ENCODE results near the gene IMMP2L. TPM values are rescaled to one million over a fixed set of nuclear protein-coding genes. Genes with fewer than 3 reads are reported as not detected.

The IMMP2L gene
- total RNA-seq, 2 experiments from 2014 or later, result 17.4 to 30.2 TPM

GRCh38 chr7:110721395-110721794, 840.9 kb downstream of the IMMP2L start:
- POLR2A ChIA-PET, result no interaction called here
- Mint-ChIP-seq H3K36me3 (ENCODE audit: low read depth) (no peaks in the 10 kb centered on the region), H3K27ac (no peak overlapping the region), H3K9me3 (peaks cover 1% of the 10 kb centered on the region), H3K27me3 (no peaks in the 10 kb centered on the region), H3K4me1 (ENCODE audit: low read depth) (peaks cover 4% of the 10 kb centered on the region), H3K4me3 (no peak overlapping the region)
- TF ChIP-seq CTCF (IDR thresholded peaks at IDR 0.05), result no peak
- ATAC-seq (no peak), DNase-seq (no peak)
- intact Hi-C loops (cut with micrococcal nuclease), result no loop called here
- CTCF ChIA-PET, result no interaction called here

GRCh38 chr7:110720626-110721025, 841.7 kb downstream of the IMMP2L start:
- DNase-seq (no peak), ATAC-seq (no peak)
- POLR2A ChIA-PET, result no interaction called here
- TF ChIP-seq CTCF (IDR thresholded peaks at IDR 0.05), result no peak
- Mint-ChIP-seq H3K36me3 (ENCODE audit: low read depth) (no peaks in the 10 kb centered on the region), H3K9me3 (peaks cover 1% of the 10 kb centered on the region), H3K4me1 (ENCODE audit: low read depth) (peaks cover 4% of the 10 kb centered on the region), H3K27ac (no peak overlapping the region), H3K27me3 (no peaks in the 10 kb centered on the region), H3K4me3 (no peak overlapping the region)
- CTCF ChIA-PET, result interaction anchor here (1.2 kb wide), 1 partner anchor 378 kb away, joined by 4 read pairs; no protein-coding TSS in a partner anchor
- intact Hi-C loops (cut with micrococcal nuclease), result no loop called here

GRCh38 chr7:110719741-110720140, 842.6 kb downstream of the IMMP2L start:
- peaks cover 4% of the 10 kb centered on the region for H3K9me3 Mint-ChIP-seq
- TF ChIP-seq CTCF (IDR thresholded peaks at IDR 0.05), result no peak
- no peak overlapping the region for H3K27ac Mint-ChIP-seq
- CTCF ChIA-PET, result interaction anchor here (1.2 to 1.3 kb wide), 2 partner anchors 12 to 379 kb away, joined by 4 to 5 read pairs; no protein-coding TSS in a partner anchor
- peaks cover 4% of the 10 kb centered on the region for H3K4me1 Mint-ChIP-seq (ENCODE audit: low read depth)
- no peak for ATAC-seq
- intact Hi-C loops (cut with micrococcal nuclease), result no loop called here
- POLR2A ChIA-PET, result no interaction called here
- no peak for DNase-seq
- no peaks in the 10 kb centered on the region for H3K36me3 Mint-ChIP-seq (ENCODE audit: low read depth)
- no peak overlapping the region for H3K4me3 Mint-ChIP-seq
- H3K27me3 Mint-ChIP-seq, result no peaks in the 10 kb centered on the region

GRCh38 chr7:110718503-110719205, 843.6 kb downstream of the IMMP2L start:
- peaks cover 4% of the 10 kb centered on the region for H3K9me3 Mint-ChIP-seq
- ATAC-seq, result no peak
- no peak for DNase-seq
- no peak for TF ChIP-seq CTCF (IDR thresholded peaks at IDR 0.05)
- no peak overlapping the region for H3K4me3 Mint-ChIP-seq
- H3K27me3 Mint-ChIP-seq, result no peaks in the 10 kb centered on the region
- ChIA-PET CTCF (interaction anchor here (1.3 kb wide), 1 partner anchor 13 kb away, joined by 5 read pairs; no protein-coding TSS in a partner anchor), POLR2A (interaction anchor here (0.6 kb wide), 1 partner anchor 29 kb away, joined by 3 read pairs; no protein-coding TSS in a partner anchor)
- intact Hi-C loops (cut with micrococcal nuclease), result no loop called here
- no peak overlapping the region for H3K27ac Mint-ChIP-seq
- peaks cover 4% of the 10 kb centered on the region for H3K4me1 Mint-ChIP-seq (ENCODE audit: low read depth)
- H3K36me3 Mint-ChIP-seq (ENCODE audit: low read depth), result no peaks in the 10 kb centered on the region

GRCh38 chr7:110704225-110704624, 858.1 kb downstream of the IMMP2L start:
- CTCF ChIA-PET, result no interaction called here
- H3K27me3 Mint-ChIP-seq, result no peaks in the 10 kb centered on the region
- H3K4me3 Mint-ChIP-seq, result no peak overlapping the region
- DNase-seq (no peak), ATAC-seq (no peak)
- no peak overlapping the region for H3K27ac Mint-ChIP-seq
- no peaks in the 10 kb centered on the region for H3K9me3 Mint-ChIP-seq
- peaks cover 2% of the 10 kb centered on the region for H3K36me3 Mint-ChIP-seq (ENCODE audit: low read depth)
- no peaks in the 10 kb centered on the region for H3K4me1 Mint-ChIP-seq (ENCODE audit: low read depth)
- intact Hi-C loops (cut with micrococcal nuclease), result no loop called here
- no peak for TF ChIP-seq CTCF (IDR thresholded peaks at IDR 0.05)
- POLR2A ChIA-PET, result no interaction called here

All from activated CD8-positive, alpha-beta T cell treated with anti-CD3 and anti-CD28 coated beads for 36 hours (primary cell).